SH-SY5Y (cell line): ENCODE results near the gene ATP8A2.

Experiments
- GATA2 ChIP-seq: IDR thresholded peaks from 2 replicates; pipeline ENCODE4 v1.6.1; 2011; ENCODE audit warnings: mild to moderate bottlenecking, low read depth, low read length
- GATA3 ChIP-seq: IDR thresholded peaks from 2 replicates; pipeline ENCODE4 v1.6.1; 2011; ENCODE audit warnings: low read depth, mild to moderate bottlenecking, low read length, moderate library complexity

DNA sequence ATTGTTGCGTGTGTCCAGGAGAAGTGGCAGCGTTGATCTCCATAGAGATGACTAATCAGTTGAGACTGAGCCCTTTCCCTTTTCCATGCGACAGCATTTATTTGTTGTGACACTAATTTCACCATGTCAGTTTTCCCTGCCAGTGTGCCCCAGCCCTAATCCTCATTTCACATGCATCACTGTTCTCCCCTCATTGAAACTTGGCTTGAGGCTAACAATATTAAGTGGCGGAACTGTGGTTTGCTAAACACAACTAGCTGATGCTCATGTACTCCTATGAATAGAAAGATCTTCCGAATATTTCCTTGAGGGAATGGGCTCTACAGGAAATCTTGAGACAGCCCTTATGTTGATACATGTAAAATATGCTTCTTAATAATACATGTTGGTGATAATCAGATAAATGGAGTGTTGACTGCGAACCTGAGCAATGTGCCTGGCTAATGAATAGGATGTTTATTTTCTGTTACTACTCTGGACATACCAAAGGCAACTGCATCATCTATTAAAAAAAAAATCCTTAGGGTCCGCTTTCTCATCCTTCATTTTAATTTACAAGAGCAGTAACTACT is 258.6 kb downstream of the ATP8A2 start:
- TF ChIP-seq GATA2 = no peak
- TF ChIP-seq GATA3 = no peak
